ENCODE results near the gene GARIN3.

GARIN3 gene

GRCh38 chr5:157198277-157198986 lies 32.4 kb upstream of the GARIN3 start:
- Histone ChIP-seq H3K27me3 (ENCODE audit: insufficient read depth, low read length, poor library complexity) (no peaks in the 10 kb centered on the region), H3K27ac (ENCODE audit: low read length) (no peak overlapping the region; the same call in 1 of the 2 replicates), H4K20me1 (ENCODE audit: insufficient read depth, low read length) (peaks cover 42% of the 10 kb centered on the region), H3K4me3 (ENCODE audit: low read depth in 1 of 2, low read length in 2 of 2) (no peak overlapping the region), H2AFZ (ENCODE audit: low read depth, low read length) (no peak overlapping the region), H3K9ac (ENCODE audit: low read depth, low read length) (no peak overlapping the region), H3K4me2 (ENCODE audit: insufficient read depth, low read length) (no peak overlapping the region), H3K79me2 (ENCODE audit: insufficient read depth, low read length) (peaks cover 100% of the 10 kb centered on the region), H3K4me1 (ENCODE audit: insufficient read depth, low read length) (peaks cover 31% of the 10 kb centered on the region), H3K9me3 (ENCODE audit: insufficient read depth, low read length, severe bottlenecking) (no peaks in the 10 kb centered on the region), H3K36me3 (ENCODE audit: insufficient read depth, low read length) (peaks cover 74% of the 10 kb centered on the region)
- DNase-seq: no peak
- peak; percentile 38; the same call in 1 of the 3 replicates for ATAC-seq (ENCODE audit: insufficient read depth, low read depth)
- no peak for TF ChIP-seq EZH2 (IDR thresholded peaks at IDR 0.05; ENCODE audit: borderline replicate concordance, low read depth, low read length, severe bottlenecking)
- no peak for TF ChIP-seq CTCF (IDR thresholded peaks at IDR 0.05; ENCODE audit: borderline replicate concordance, extremely low read depth, low read length, poor library complexity, severe bottlenecking)

- Histone ChIP-seq H3K9ac (ENCODE audit: low read depth, low read length) (no peak overlapping the region), H3K36me3 (ENCODE audit: insufficient read depth, low read length) (peaks cover 76% of the 10 kb centered on the region), H3K4me2 (ENCODE audit: insufficient read depth, low read length) (no peak overlapping the region), H3K4me3 (ENCODE audit: low read depth in 1 of 2, low read length in 2 of 2) (no peak overlapping the region), H3K9me3 (ENCODE audit: insufficient read depth, low read length, severe bottlenecking) (no peaks in the 10 kb centered on the region), H3K4me1 (ENCODE audit: insufficient read depth, low read length) (peaks cover 44% of the 10 kb centered on the region), H3K79me2 (ENCODE audit: insufficient read depth, low read length) (peaks cover 100% of the 10 kb centered on the region), H3K27me3 (ENCODE audit: insufficient read depth, low read length, poor library complexity) (no peaks in the 10 kb centered on the region), H3K27ac (ENCODE audit: low read length) (peak overlapping the region; percentile 29; the same call in 1 of the 2 replicates), H2AFZ (ENCODE audit: low read depth, low read length) (no peak overlapping the region), H4K20me1 (ENCODE audit: insufficient read depth, low read length) (peaks cover 45% of the 10 kb centered on the region)
- no peak for TF ChIP-seq EZH2 (IDR thresholded peaks at IDR 0.05; ENCODE audit: borderline replicate concordance, low read depth, low read length, severe bottlenecking)
- TF ChIP-seq CTCF (IDR thresholded peaks at IDR 0.05; ENCODE audit: borderline replicate concordance, extremely low read depth, low read length, poor library complexity, severe bottlenecking): no peak
- ATAC-seq (ENCODE audit: insufficient read depth, low read depth): no peak
- no peak for DNase-seq
Observed at GRCh38 chr5:157197086-157197485, 31.0 kb upstream of the GARIN3 start.

GRCh38 chr5:157196045-157196444 lies 30.0 kb upstream of the GARIN3 start:
- no peaks in the 10 kb centered on the region for H3K9me3 ChIP-seq (ENCODE audit: insufficient read depth, low read length, severe bottlenecking)
- H3K79me2 ChIP-seq (ENCODE audit: insufficient read depth, low read length): peaks cover 100% of the 10 kb centered on the region
- H3K4me1 ChIP-seq (ENCODE audit: insufficient read depth, low read length): peaks cover 50% of the 10 kb centered on the region
- no peak overlapping the region for H3K9ac ChIP-seq (ENCODE audit: low read depth, low read length)
- peak; percentile 29; the same call in 1 of the 3 replicates for ATAC-seq (ENCODE audit: insufficient read depth, low read depth)
- H3K36me3 ChIP-seq (ENCODE audit: insufficient read depth, low read length): peaks cover 70% of the 10 kb centered on the region
- no peak for DNase-seq
- peaks cover 45% of the 10 kb centered on the region for H4K20me1 ChIP-seq (ENCODE audit: insufficient read depth, low read length)
- peak overlapping the region; percentile 29 for H3K27ac ChIP-seq (ENCODE audit: low read length)
- TF ChIP-seq EZH2 (IDR thresholded peaks at IDR 0.05; ENCODE audit: borderline replicate concordance, low read depth, low read length, severe bottlenecking) (no peak), CTCF (IDR thresholded peaks at IDR 0.05; ENCODE audit: borderline replicate concordance, extremely low read depth, low read length, poor library complexity, severe bottlenecking) (no peak)
- no peak overlapping the region for H3K4me3 ChIP-seq (ENCODE audit: low read depth in 1 of 2, low read length in 2 of 2)
- H3K27me3 ChIP-seq (ENCODE audit: insufficient read depth, low read length, poor library complexity): no peaks in the 10 kb centered on the region
- H2AFZ ChIP-seq (ENCODE audit: low read depth, low read length): no peak overlapping the region
- no peak overlapping the region for H3K4me2 ChIP-seq (ENCODE audit: insufficient read depth, low read length)
